Peyer's patch (tissue), 4 donors: ENCODE results near the gene KMT2A. TPM values are rescaled to one million over a fixed set of nuclear protein-coding genes. Genes with fewer than 3 reads are reported as not detected.

Experiments used
- DNase-seq, 3 donors: peaks; one replicate each; pipeline ENCODE4 v3.0.0-alpha.2; 2017 to 2019
- H3K27ac ChIP-seq, 4 donors: fragments of 200-600 bp; sonication (generic); one replicate each; pipeline ENCODE4 v1.5.1; 2016 to 2019
- H3K27me3 ChIP-seq, 2 donors: fragments of 200-600 bp; sonication (generic); one replicate each; pipeline ENCODE4 v1.5.1; 2019
- H3K36me3 ChIP-seq, 3 donors: fragments of 200-600 bp; sonication (generic); one replicate each; pipeline ENCODE4 v1.5.1; 2016 to 2019
- H3K4me1 ChIP-seq, 4 donors: fragments of 200-600 bp; sonication (generic); one replicate each; pipeline ENCODE4 v1.5.1; 2016 to 2019
- H3K4me3 ChIP-seq, 4 donors: fragments of 200-600 bp; sonication (generic); 1 replicate in 3 of 4; 2 replicates in 1 of 4; pipeline ENCODE4 v1.5.1; 2016 to 2019; ENCODE audit warnings: mild to moderate bottlenecking in 1 of 4
- H3K9me3 ChIP-seq, 4 donors: fragments of 200-600 bp; sonication (generic); one replicate each; pipeline ENCODE4 v1.5.1; 2016 to 2019; ENCODE audit warnings: mild to moderate bottlenecking in 1 of 4
- CTCF ChIP-seq, 6 experiments: fragments of 450-650 bp in 4 of 6; fragments of 200-600 bp in 2 of 6; sonication (generic) in 1 of 6; IDR thresholded peaks; one replicate each; pipeline ENCODE4 v1.5.1; 2017 to 2019; ENCODE audit warnings: antibody characterized with exemption in 6 of 6, mild to moderate bottlenecking in 3 of 6, moderate library complexity in 1 of 6
- POLR2A ChIP-seq, 2 donors: fragments of 450-650 bp; IDR thresholded peaks; one replicate each; pipeline ENCODE4 v1.5.1; 2017; ENCODE audit warnings: antibody characterized with exemption in 2 of 2, mild to moderate bottlenecking in 2 of 2, moderate library complexity in 2 of 2
- total RNA-seq, 4 donors: library from RNA; depleted of rRNA; stranded (reverse); fragments of >200 nt; gene quantifications; one replicate each; pipeline ENCODE4 v1.1.0, GENCODE V29; 2016

Gene KMT2A
- total RNA-seq, 4 donors from 2014 or later = 46.6 to 110 (median 74.3) TPM

DNA sequence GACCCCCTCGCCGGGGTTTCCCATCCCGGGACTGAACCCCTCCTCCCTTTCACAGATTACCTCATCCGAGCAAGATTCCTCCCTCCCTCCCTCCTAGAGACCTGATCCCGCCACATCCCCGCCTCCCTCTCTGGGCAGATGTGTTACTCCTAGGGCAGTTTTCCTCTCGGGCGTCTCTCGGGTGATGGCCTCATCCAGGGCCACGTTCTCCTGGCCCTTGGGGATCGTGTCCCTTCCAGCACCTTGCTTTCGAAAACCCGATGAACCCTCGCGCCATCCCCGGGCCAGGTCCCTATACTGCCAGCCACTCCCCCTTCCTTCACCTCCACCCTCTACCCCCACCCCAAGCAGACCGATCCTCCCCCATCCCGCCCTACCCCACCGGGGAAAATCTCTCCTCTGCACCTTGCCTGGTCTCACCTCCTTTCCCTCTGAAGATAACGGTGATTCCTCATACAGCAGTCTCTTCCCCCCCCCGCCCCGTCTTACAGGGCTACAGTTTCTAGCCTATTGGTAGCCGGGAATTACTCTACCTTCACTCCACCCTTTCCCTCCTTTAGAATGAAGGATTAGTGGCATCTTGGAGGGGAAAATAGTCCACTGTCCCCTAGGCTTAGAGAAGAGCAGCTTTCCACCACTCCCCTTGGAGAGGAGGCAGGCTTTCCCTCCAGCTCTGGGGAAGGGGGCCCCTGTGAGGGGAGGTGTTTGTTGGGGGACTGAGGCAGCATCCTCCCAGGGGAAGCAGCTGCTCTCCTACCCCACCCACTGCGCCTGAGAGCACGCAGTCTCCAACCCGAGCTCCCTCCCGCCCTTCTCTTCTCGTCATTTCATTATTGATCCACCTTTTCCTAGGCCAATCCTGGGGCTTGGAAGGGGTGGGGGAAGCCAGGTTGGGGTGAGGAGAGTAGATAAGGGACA lies 1.2 kb downstream of the KMT2A start:
- Histone ChIP-seq H3K27me3 (no peaks in the 10 kb centered on the region), H3K36me3 (no peaks in the 10 kb centered on the region), H3K4me1 (peaks cover 0 to 64% (median 3%) of the 10 kb centered on the region in 4 donors), H3K9me3 (no peaks in the 10 kb centered on the region), H3K27ac (peak overlapping the region; percentile 89 to 94 (median 91)), H3K4me3 (peak overlapping the region; percentile 92 to 95 (median 94))
- peak; percentile 60 to 75 (median 65) for DNase-seq
- no peak for TF ChIP-seq POLR2A (IDR thresholded peaks at IDR 0.05)

DNA sequence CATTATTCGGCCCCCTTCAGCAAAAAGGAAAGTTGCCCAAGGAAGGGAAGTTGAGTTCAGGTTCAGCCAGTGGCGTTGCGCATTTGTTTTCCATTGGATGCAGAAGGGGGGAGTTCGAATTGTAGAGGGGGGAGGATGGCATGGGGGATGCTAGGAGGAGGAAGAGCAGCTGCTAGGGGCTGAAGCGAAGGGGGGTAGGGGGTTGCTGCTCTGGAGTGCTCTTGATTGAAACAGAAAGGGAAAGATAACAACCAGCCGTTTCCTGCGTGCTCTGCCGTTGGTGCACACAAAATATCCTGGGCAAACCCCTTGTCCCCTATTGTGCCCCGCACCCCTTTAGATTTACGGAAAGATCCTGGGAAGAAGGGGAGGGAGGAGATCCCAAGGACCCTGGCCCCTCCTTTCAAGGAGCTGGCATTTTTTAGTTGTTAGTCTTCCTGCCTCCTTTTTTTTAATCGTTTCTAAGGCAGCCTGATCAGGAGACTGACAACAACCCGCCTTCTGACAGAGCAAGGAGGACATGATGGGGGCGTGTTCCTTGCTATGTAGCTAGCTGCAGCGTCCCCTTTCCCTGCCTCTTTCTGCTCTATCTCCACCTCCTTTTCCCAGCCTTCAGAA lies 2.1 kb downstream of the KMT2A start:
- Histone ChIP-seq H3K4me3 (peak overlapping the region; percentile 92 to 95 (median 94)), H3K9me3 (no peaks in the 10 kb centered on the region), H3K27ac (peak overlapping the region; percentile 89 to 94 (median 91)), H3K27me3 (no peaks in the 10 kb centered on the region), H3K36me3 (no peaks in the 10 kb centered on the region), H3K4me1 (peaks cover 0 to 74% (median 7%) of the 10 kb centered on the region in 4 donors)
- no peak for TF ChIP-seq POLR2A (IDR thresholded peaks at IDR 0.05)
- TF ChIP-seq CTCF (IDR thresholded peaks at IDR 0.05) = no peak
- peak in 2 of 3 donors; percentile 62 to 70 for DNase-seq

- H3K4me3 ChIP-seq = no peak overlapping the region
- no peak overlapping the region for H3K27ac ChIP-seq
- no peaks in the 10 kb centered on the region for H3K9me3 ChIP-seq
- no peaks in the 10 kb centered on the region for H3K36me3 ChIP-seq
- peaks cover 0 to 69% (median 8%) of the 10 kb centered on the region in 4 donors for H3K4me1 ChIP-seq
- no peak for TF ChIP-seq POLR2A (IDR thresholded peaks at IDR 0.05)
- H3K27me3 ChIP-seq = no peaks in the 10 kb centered on the region
- DNase-seq = no peak
These were observed 3.4 kb downstream of the KMT2A start for GRCh38 chr11:118439646-118440045.

DNA sequence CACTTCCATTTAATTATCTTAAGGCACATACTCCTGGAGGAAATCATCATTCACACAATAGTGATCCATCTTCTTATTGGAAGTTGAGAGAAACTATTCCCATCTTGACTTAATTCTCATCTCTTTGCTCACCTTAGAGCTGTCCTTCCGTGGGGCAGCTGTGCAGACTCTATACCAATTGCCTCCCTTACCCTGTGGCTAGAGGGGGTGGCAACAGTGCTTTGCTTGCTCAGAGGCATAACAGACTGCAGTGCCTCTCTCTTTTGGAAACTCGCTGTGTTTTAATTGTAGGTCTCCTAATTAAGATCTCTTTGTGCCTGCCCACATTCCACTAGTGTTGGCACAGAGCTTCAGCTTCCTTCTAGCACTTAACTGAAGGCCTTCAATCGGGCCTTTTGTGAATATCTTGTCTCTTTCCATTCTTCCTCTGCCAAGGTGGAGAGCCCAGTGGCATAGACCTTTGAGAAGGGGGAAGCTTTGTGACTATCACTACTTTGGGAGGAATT lies 5.5 kb downstream of the KMT2A start:
- Histone ChIP-seq H3K27ac (no peak overlapping the region), H3K4me3 (no peak overlapping the region), H3K36me3 (no peaks in the 10 kb centered on the region), H3K9me3 (no peaks in the 10 kb centered on the region), H3K27me3 (no peaks in the 10 kb centered on the region), H3K4me1 (peaks cover 0 to 67% (median 8%) of the 10 kb centered on the region in 4 donors)
- TF ChIP-seq CTCF (IDR thresholded peaks at IDR 0.05) (no peak), POLR2A (IDR thresholded peaks at IDR 0.05) (no peak)
- DNase-seq = no peak

- Histone ChIP-seq H3K4me3 (no peak overlapping the region), H3K9me3 (no peaks in the 10 kb centered on the region), H3K36me3 (no peaks in the 10 kb centered on the region), H3K4me1 (peaks cover 0 to 66% (median 8%) of the 10 kb centered on the region in 4 donors), H3K27ac (no peak overlapping the region), H3K27me3 (no peaks in the 10 kb centered on the region)
- no peak for DNase-seq
- TF ChIP-seq CTCF (IDR thresholded peaks at IDR 0.05) = no peak
- no peak for TF ChIP-seq POLR2A (IDR thresholded peaks at IDR 0.05)
These were observed 6.0 kb downstream of the KMT2A start for GRCh38 chr11:118442301-118442700.

DNA sequence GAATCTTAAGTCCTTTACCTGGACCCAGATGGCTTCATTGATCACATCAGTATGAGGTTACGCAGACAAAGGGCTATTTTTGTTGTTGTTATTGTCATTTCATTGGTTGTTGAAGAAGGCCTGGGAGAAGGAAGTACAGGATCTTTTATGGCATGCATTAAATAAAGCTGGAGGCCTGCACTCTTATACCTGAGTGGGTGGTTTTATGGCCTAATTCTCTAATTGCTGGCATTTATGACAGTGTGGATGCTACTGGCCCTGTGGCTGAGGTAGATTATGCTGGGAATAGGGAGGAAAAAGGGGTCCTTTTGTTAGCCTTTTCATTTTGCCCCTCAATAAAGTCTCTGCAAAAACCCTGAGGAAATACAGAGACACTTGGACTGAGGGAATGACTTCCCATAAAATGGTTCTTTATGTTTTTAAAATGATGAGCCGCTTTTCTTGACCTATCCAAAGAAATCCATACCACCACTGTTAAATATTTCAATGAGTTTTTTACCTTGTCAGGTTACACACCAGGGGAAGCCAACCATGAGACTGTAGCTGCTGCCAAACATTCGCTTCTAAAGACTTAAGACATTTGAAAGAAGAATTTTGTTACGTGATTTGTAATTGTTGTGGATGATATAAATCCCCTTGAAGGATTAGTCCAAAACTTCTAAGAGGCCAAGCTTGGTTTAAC lies 6.8 kb downstream of the KMT2A start:
- H3K9me3 ChIP-seq = no peaks in the 10 kb centered on the region
- DNase-seq = no peak
- H3K4me1 ChIP-seq = peaks cover 0 to 62% (median 8%) of the 10 kb centered on the region in 4 donors
- no peak overlapping the region for H3K27ac ChIP-seq
- H3K36me3 ChIP-seq = no peaks in the 10 kb centered on the region
- H3K4me3 ChIP-seq = no peak overlapping the region
- TF ChIP-seq POLR2A (IDR thresholded peaks at IDR 0.05) (no peak), CTCF (IDR thresholded peaks at IDR 0.05) (no peak)
- H3K27me3 ChIP-seq = no peaks in the 10 kb centered on the region
